Non-pigmented ciliary epithelial cell (primary cell): ENCODE results near the gene KANSL1.

Experiments used
- DNase-seq: peaks from one replicate; pipeline ENCODE4 v3.0.0-alpha.2; 2010; ENCODE audit warnings: low read depth

KANSL1 gene

DNA sequence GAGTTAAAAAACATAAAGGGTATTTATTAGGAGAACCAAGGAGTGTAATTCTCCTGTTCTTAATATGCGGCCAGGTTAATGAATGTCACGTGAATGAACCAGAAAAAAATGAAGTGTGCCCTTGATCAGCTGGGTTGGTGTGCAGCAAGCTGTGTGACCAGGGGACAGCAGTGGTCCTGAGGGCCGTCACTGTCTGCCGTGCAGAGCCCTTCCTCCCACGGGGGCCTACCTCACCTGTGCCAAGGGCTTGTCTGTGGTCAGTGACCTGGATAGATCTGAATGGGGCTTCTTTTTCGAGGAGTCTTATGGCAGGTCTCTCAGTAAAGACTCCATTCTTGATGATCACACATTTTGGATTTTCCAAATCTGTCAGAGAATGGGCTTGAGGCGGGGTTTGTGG is 211.9 kb downstream of the KANSL1 start:
- DNase-seq = no peak

GRCh38 chr17:45980855-45981254 is 212.4 kb downstream of the KANSL1 start:
- no peak for DNase-seq
